Stimulated activated naive B cell treated with anti-CD40 and anti-IgM and Interleukin-4, amounts not matched to agents 10 μg/mL and 1 μg/mL and 100 μg/mL, for 72 hours (primary cell): ENCODE measurements around the gene PHF13.

Experiments
- ATAC-seq, 2 donors: fragments of 150-1000 bp; cut with Tn5 transposase; replicated peaks; 2 replicates each; pipeline ENCODE4 v1.10.0; 2021; ENCODE audit warnings: moderate library complexity in 1 of 2
- DNase-seq: peaks from one replicate; pipeline ENCODE4 v3.0.0; 2021
- H3K27ac Mint-ChIP-seq: one replicate; pipeline ENCODE4 v1.8.0; 2022; ENCODE audit warnings: mild to moderate bottlenecking, mixed read lengths
- H3K27me3 Mint-ChIP-seq, 2 donors: one replicate each; pipeline ENCODE4 v1.8.0; 2022; ENCODE audit warnings: mixed read lengths in 2 of 2
- H3K36me3 Mint-ChIP-seq, 2 donors: one replicate each; pipeline ENCODE4 v1.8.0; 2022; ENCODE audit warnings: mixed read lengths in 2 of 2, mild to moderate bottlenecking in 1 of 2
- H3K4me1 Mint-ChIP-seq, 2 donors: one replicate each; pipeline ENCODE4 v1.8.0; 2022; ENCODE audit warnings: mixed read lengths in 2 of 2, mild to moderate bottlenecking in 1 of 2
- H3K4me3 Mint-ChIP-seq, 2 donors: one replicate each; pipeline ENCODE4 v1.8.0; 2022; ENCODE audit warnings: mild to moderate bottlenecking in 2 of 2, mixed read lengths in 2 of 2, moderate library complexity in 1 of 2
- H3K9me3 Mint-ChIP-seq, 2 donors: one replicate each; pipeline ENCODE4 v1.8.0; 2022; ENCODE audit warnings: mixed read lengths in 2 of 2, mild to moderate bottlenecking in 1 of 2

Gene PHF13

DNA sequence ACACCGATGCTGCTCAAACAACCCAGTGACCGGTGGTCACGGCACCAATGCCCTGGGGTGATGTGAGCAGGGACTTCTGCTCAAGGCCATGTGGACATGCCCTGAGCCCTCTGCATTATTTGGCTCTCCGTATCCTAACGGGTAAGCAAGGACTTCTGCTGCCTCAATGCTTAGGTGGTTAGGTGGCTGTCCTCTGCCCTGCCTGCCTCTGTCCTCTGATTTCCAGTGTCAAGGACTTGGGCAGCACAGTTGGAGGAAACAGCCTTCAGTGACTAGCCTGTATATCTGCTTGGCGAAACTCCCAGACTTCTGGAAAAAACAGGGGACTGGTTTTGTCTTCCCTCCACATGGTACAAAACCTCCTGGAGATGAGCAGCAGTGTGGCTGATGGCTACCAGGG, 53.6 kb downstream of the PHF13 start:
- H3K27ac Mint-ChIP-seq, result no peak overlapping the region
- H3K9me3 Mint-ChIP-seq, result no peaks in the 10 kb centered on the region
- no peaks in the 10 kb centered on the region for H3K4me1 Mint-ChIP-seq
- H3K4me3 Mint-ChIP-seq, result no peak overlapping the region
- DNase-seq (no peak), ATAC-seq (no peak)
- peaks cover 35 to 53% of the 10 kb centered on the region in 2 donors for H3K36me3 Mint-ChIP-seq
- no peaks in the 10 kb centered on the region for H3K27me3 Mint-ChIP-seq

DNA sequence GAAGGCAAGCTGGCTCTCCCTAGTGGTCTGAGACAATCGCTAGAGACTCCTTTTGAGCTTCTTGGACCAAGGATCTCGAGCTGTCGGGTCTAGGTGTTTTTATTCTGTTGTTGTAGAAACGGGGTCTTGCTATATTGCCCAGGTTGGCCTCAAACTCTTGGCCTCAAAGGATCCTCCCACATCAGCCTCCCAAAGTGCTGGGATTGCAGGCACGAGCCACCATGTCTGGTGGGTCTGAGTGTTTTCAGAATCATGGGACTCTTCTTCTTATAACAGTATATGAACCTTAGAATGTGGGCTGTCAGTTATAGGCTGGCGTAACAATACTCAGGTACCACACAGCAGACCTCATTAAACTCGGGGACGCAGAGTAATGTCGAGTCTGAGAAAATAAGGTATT, 55.0 kb downstream of the PHF13 start:
- DNase-seq (no peak), ATAC-seq (no peak)
- Mint-ChIP-seq H3K36me3 (peaks cover 36 to 49% of the 10 kb centered on the region in 2 donors), H3K27me3 (no peaks in the 10 kb centered on the region), H3K4me3 (no peak overlapping the region), H3K27ac (no peak overlapping the region), H3K4me1 (no peaks in the 10 kb centered on the region), H3K9me3 (no peaks in the 10 kb centered on the region)

DNA sequence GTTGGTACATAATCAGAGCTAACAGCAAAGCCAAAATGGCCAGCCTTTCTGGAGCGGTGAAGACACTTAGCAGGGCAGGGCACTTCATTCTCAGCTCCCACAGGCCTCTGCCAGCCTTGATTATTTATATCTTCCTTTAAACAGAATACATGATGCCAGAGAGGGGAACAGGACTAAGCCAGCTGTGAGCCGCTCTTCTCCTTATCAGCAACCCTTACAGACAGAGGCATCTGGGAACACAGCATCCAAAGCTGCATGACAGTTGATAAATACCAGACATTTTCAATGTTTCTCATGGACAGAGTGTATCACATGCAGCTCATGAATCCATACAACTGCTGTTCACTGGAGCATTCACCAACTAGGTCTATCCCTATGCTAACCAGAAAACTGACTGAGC, 59.0 kb downstream of the PHF13 start:
- DNase-seq (no peak), ATAC-seq (no peak)
- no peaks in the 10 kb centered on the region for H3K27me3 Mint-ChIP-seq
- H3K4me3 Mint-ChIP-seq, result no peak overlapping the region
- H3K36me3 Mint-ChIP-seq, result peaks cover 27 to 44% of the 10 kb centered on the region in 2 donors
- H3K27ac Mint-ChIP-seq, result no peak overlapping the region
- no peaks in the 10 kb centered on the region for H3K4me1 Mint-ChIP-seq
- no peaks in the 10 kb centered on the region for H3K9me3 Mint-ChIP-seq
